Subcutaneous abdominal adipose tissue (tissue), 5 donors: Measurements from ENCODE around the gene SLC7A1.

Experiments
- H3K27ac ChIP-seq: one replicate; pipeline ENCODE4 v1.7.0; 2013; ENCODE audit warnings: low read depth, mild to moderate bottlenecking, inconsistent platforms, low read length, moderate library complexity
- H3K27me3 ChIP-seq, 5 donors: one replicate each; pipeline ENCODE4 v1.7.0; 2013; ENCODE audit warnings: low read length in 5 of 5, inconsistent platforms in 1 of 5; ENCODE audit not compliant: control insufficient read depth in 5 of 5, insufficient read depth in 4 of 5
- H3K36me3 ChIP-seq, 5 donors: one replicate each; pipeline ENCODE4 v1.7.0; 2013; ENCODE audit warnings: low read length in 5 of 5; ENCODE audit not compliant: control insufficient read depth in 5 of 5, insufficient read depth in 5 of 5
- H3K4me1 ChIP-seq, 5 donors: one replicate each; pipeline ENCODE4 v1.7.0; 2013; ENCODE audit warnings: low read length in 5 of 5, mild to moderate bottlenecking in 3 of 5, moderate library complexity in 1 of 5; ENCODE audit not compliant: control insufficient read depth in 5 of 5, insufficient read depth in 5 of 5
- H3K4me3 ChIP-seq, 5 donors: one replicate each; pipeline ENCODE4 v1.7.0; 2013; ENCODE audit warnings: low read length in 5 of 5, low read depth in 1 of 5
- H3K9ac ChIP-seq, 5 donors: one replicate each; pipeline ENCODE4 v1.7.0; 2013; ENCODE audit warnings: low read length in 5 of 5, mild to moderate bottlenecking in 4 of 5, moderate library complexity in 3 of 5
- H3K9me3 ChIP-seq, 5 donors: one replicate each; pipeline ENCODE4 v1.7.0; 2013; ENCODE audit warnings: low read length in 5 of 5; ENCODE audit not compliant: control insufficient read depth in 5 of 5
- donor health status: healthy.
- donor health status: healthy.
- donor health status: healthy.
- donor health status: healthy.
- donor health status: healthy.

SLC7A1 gene

GRCh38 chr13:29524641-29525040, 70.8 kb downstream of the SLC7A1 start:
- H3K36me3 ChIP-seq, result peaks cover 0 to 33% (median 21%) of the 10 kb centered on the region in 5 donors
- H3K27me3 ChIP-seq, result no peaks in the 10 kb centered on the region
- H3K4me3 ChIP-seq, result no peak overlapping the region
- H3K4me1 ChIP-seq, result peaks cover 2 to 17% (median 14%) of the 10 kb centered on the region in 5 donors
- H3K27ac ChIP-seq, result no peak overlapping the region
- H3K9me3 ChIP-seq, result no peaks in the 10 kb centered on the region
- H3K9ac ChIP-seq, result no peak overlapping the region

- Histone ChIP-seq H3K4me3 (no peak overlapping the region), H3K27me3 (no peaks in the 10 kb centered on the region), H3K27ac (no peak overlapping the region), H3K9ac (no peak overlapping the region), H3K9me3 (no peaks in the 10 kb centered on the region), H3K36me3 (peaks cover 0 to 30% (median 19%) of the 10 kb centered on the region in 5 donors), H3K4me1 (peaks cover 2 to 17% (median 14%) of the 10 kb centered on the region in 5 donors)
Observed at GRCh38 chr13:29524176-29524575, 71.3 kb downstream of the SLC7A1 start.

- Histone ChIP-seq H3K9ac (no peak overlapping the region), H3K4me1 (peaks cover 2 to 17% (median 14%) of the 10 kb centered on the region in 5 donors), H3K27me3 (no peaks in the 10 kb centered on the region), H3K9me3 (no peaks in the 10 kb centered on the region), H3K36me3 (peaks cover 0 to 30% (median 20%) of the 10 kb centered on the region in 5 donors), H3K4me3 (no peak overlapping the region), H3K27ac (peak overlapping the region; percentile 60)
Observed at GRCh38 chr13:29523199-29523961, 72.1 kb downstream of the SLC7A1 start.

GRCh38 chr13:29522044-29522685, 73.3 kb downstream of the SLC7A1 start:
- peaks cover 2 to 17% (median 14%) of the 10 kb centered on the region in 5 donors for H3K4me1 ChIP-seq
- H3K4me3 ChIP-seq, result no peak overlapping the region
- H3K9ac ChIP-seq, result no peak overlapping the region
- H3K27me3 ChIP-seq, result no peaks in the 10 kb centered on the region
- H3K36me3 ChIP-seq, result peaks cover 0 to 33% (median 17%) of the 10 kb centered on the region in 5 donors
- H3K9me3 ChIP-seq, result no peaks in the 10 kb centered on the region
- peak overlapping the region; percentile 60 for H3K27ac ChIP-seq

- peaks cover 2 to 17% (median 14%) of the 10 kb centered on the region in 5 donors for H3K4me1 ChIP-seq
- H3K9me3 ChIP-seq, result no peaks in the 10 kb centered on the region
- no peak overlapping the region for H3K9ac ChIP-seq
- H3K4me3 ChIP-seq, result no peak overlapping the region
- peak overlapping the region; percentile 55 for H3K27ac ChIP-seq
- no peaks in the 10 kb centered on the region for H3K27me3 ChIP-seq
- H3K36me3 ChIP-seq, result peaks cover 0 to 40% (median 19%) of the 10 kb centered on the region in 5 donors
Observed at GRCh38 chr13:29521336-29521735, 74.2 kb downstream of the SLC7A1 start.

GRCh38 chr13:29520671-29521070, 74.8 kb downstream of the SLC7A1 start:
- Histone ChIP-seq H3K27me3 (no peaks in the 10 kb centered on the region), H3K36me3 (peaks cover 0 to 47% (median 23%) of the 10 kb centered on the region in 5 donors), H3K9me3 (no peaks in the 10 kb centered on the region), H3K9ac (no peak overlapping the region), H3K27ac (peak overlapping the region; percentile 17), H3K4me1 (peaks cover 2 to 17% (median 14%) of the 10 kb centered on the region in 5 donors), H3K4me3 (no peak overlapping the region)

DNA sequence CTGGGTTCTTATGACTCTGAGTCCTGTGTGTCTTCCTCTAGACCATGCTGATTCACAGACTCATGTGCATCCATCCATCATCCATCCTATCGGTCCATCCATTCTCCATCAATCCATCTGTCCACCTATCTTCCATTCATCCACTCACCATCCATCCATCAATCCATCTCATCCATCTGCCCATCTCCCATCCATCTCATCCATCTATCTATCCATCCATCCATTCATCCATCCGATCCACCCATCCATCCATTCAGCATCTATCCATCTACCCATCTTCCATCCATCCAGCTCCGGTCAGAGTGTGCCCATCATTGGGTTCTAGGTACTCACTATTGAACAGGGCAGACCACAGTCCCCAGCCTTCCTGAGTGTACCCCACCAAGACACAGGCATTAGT, 75.6 kb downstream of the SLC7A1 start:
- peaks cover 2 to 17% (median 14%) of the 10 kb centered on the region in 5 donors for H3K4me1 ChIP-seq
- H3K27ac ChIP-seq, result no peak overlapping the region
- peaks cover 0 to 54% (median 30%) of the 10 kb centered on the region in 5 donors for H3K36me3 ChIP-seq

GRCh38 chr13:29516880-29517279, 78.6 kb downstream of the SLC7A1 start:
- Histone ChIP-seq H3K9ac (no peak overlapping the region), H3K4me1 (peaks cover 4 to 10% (median 8%) of the 10 kb centered on the region in 5 donors), H3K4me3 (no peak overlapping the region), H3K36me3 (peaks cover 0 to 55% (median 32%) of the 10 kb centered on the region in 5 donors), H3K9me3 (no peaks in the 10 kb centered on the region), H3K27me3 (no peaks in the 10 kb centered on the region), H3K27ac (no peak overlapping the region)

More for the DNA sequence above, 75.6 kb downstream of the SLC7A1 start:
- Histone ChIP-seq H3K4me3 (no peak overlapping the region), H3K9me3 (no peaks in the 10 kb centered on the region), H3K27me3 (no peaks in the 10 kb centered on the region), H3K9ac (no peak overlapping the region)

- peaks cover 0 to 55% (median 30%) of the 10 kb centered on the region in 5 donors for H3K36me3 ChIP-seq
- H3K27me3 ChIP-seq, result no peaks in the 10 kb centered on the region
- peaks cover 0 to 8% (median 3%) of the 10 kb centered on the region in 5 donors for H3K4me1 ChIP-seq
- no peak overlapping the region for H3K4me3 ChIP-seq
- no peak overlapping the region for H3K27ac ChIP-seq
- no peaks in the 10 kb centered on the region for H3K9me3 ChIP-seq
- H3K9ac ChIP-seq, result no peak overlapping the region
Observed at GRCh38 chr13:29516012-29516411, 79.5 kb downstream of the SLC7A1 start.

- Histone ChIP-seq H3K27ac (no peak overlapping the region), H3K4me3 (no peak overlapping the region), H3K4me1 (peaks cover 0 to 7% (median 3%) of the 10 kb centered on the region in 5 donors), H3K9me3 (no peaks in the 10 kb centered on the region), H3K36me3 (peaks cover 0 to 55% (median 30%) of the 10 kb centered on the region in 5 donors), H3K27me3 (no peaks in the 10 kb centered on the region), H3K9ac (no peak overlapping the region)
Observed at GRCh38 chr13:29515372-29515771, 80.1 kb downstream of the SLC7A1 start.
